Measurements from ENCODE around the gene HOMER3.
A peak's percentile ranks its signal among the peaks of the same experiment; 100 is the strongest.

HOMER3 gene

DNA sequence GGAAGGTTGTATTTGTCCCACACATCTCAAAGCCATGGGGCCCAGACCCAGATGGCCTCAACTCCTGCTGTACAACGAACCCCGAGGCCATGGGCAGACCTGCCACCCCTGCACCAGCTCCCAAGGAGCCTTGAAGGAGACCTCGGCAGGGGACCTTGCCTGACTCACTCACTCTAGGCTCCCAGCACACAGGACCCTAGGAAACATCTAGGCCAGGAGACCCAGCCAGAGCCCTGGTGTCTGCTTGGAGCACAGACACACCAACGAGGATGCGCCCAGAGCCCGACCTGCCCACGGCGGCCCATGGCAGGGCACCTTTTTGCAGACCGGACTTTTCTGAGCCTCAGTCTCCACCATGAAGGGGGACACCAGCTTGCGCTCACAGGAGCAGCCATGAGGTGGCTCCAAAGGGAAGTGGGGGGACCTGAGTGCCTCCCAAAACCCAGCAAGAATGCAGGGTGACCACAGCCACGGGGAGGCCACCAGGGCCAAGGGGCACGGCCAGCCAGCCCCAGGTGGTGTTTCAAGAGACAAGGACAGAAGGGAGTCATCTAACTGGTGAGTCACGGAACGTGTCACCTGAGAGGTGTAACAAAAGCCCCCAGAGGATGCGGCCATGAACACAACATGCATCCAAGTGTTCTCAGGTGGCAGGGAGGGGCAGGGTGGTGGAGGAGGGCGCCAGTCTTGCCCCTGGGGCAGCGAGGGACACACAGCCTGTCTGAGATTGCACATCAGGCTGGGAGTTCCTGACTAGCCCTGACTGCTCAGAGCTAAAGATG, 40.1 kb downstream of the HOMER3 start:
- DNase-seq (ENCODE audit: low spot score), result no peak

DNA sequence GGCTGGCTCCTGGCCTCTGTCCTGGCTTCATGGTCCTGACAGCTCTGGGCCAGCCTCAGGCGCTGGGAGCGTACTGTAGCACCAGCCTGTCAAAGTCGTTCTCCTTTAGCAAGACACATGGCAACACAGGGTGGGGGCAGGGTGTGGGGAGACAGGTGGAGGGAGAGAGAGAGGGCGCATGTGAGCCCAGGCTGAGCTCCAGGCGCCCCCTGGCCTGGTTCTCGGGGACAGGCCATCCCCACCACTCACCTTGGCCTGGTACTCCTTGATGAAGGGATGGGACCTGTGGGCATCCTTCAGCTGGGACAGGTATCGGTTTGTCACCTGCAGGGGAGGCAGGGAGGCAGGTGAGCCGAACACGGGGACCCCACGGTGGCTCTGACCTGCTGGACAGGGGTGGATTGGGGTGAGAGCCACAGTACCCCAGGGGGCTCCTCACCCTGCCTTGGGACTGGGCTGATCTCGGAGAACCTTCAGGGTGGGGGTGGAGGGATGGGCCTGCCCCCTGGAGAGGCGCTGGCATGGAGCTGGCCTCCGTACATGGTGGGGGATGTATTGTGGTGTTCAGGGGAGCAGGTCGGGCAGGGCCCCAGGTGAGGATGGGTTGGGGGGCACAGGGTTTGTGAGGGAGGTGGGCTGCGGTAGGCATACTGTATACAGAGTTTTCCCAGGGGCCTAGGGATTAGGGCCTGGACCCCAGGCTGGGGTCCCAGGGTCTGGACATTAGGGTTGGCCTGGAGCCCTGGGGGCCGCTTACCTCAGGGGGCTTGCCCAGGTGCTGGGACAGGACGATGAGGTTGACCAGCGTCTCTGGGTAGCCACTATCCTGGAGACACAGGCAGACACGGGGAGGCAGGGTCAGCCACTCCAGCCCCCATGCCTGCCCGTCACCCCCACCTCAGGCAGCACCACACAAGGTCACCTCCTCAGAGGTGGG, 41.1 kb downstream of the HOMER3 start:
- DNase-seq (ENCODE audit: low spot score), result peak; percentile 39

DNA sequence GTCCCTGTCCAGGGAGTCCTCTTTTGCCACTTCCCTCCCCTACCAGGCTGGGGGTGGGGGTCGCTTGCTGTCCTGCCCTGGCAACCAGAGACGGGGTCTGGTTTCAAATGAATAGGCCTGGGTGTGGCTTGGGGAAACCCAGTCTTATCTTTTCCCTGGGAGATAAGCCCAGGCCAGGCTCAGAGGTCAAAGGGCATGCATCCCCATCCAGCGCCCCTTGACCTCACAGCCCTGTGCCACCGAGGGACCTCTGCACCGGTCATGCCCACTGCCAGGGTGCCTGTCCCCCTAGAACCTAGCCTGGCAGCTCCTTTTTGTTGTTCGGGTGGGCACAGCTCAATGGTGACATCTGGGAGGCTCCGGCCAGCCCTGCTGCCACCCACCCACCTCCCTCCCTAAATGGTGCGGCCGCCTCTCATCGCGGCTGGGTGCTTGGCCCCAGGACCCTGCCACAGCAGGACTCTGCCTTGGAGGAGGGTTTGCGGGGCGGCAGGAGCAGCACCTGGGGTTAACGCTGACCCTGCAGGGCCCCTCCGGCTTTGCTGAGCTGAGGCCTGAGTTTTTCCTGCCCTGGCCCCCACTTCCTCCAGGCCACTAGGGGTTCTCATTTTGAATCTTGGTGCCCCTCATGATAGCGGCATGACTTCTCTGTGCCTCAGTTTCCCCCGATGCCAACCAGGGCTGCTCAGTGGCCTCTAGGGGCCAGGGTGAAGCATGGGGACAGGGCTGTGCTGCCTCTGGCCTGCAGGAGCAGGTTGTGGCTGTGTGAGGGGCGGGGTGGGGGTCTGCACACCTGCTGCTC, 42.2 kb downstream of the HOMER3 start:
- DNase-seq (ENCODE audit: low spot score), result peak; percentile 62

DNA sequence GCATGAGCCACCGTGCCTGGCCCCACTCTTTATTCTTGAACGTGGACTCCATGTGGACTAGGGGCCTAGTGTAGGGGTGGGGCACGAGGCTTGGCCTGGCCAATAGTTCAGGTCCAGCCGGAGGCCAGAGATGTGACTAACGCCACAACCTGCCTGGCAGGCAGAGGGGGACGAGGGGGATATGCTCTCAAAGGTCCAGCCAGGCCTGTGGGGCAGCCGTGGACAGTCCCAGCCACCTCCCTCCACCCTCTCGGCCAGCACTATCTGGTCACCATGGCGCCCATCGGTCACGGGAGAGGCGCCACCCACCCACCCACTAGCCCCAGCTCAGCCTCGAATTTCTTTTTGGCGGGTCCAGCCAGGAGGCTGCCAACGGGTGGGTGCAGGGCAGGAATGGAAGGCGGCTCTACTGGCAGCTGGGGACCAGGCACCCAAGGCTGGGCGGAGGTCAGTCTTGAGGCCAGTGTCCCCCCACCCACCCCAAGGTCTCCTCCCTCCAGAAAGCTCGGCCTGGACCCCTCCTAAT, 42.9 kb downstream of the HOMER3 start:
- peak; percentile 62 for DNase-seq (ENCODE audit: low spot score)

DNA sequence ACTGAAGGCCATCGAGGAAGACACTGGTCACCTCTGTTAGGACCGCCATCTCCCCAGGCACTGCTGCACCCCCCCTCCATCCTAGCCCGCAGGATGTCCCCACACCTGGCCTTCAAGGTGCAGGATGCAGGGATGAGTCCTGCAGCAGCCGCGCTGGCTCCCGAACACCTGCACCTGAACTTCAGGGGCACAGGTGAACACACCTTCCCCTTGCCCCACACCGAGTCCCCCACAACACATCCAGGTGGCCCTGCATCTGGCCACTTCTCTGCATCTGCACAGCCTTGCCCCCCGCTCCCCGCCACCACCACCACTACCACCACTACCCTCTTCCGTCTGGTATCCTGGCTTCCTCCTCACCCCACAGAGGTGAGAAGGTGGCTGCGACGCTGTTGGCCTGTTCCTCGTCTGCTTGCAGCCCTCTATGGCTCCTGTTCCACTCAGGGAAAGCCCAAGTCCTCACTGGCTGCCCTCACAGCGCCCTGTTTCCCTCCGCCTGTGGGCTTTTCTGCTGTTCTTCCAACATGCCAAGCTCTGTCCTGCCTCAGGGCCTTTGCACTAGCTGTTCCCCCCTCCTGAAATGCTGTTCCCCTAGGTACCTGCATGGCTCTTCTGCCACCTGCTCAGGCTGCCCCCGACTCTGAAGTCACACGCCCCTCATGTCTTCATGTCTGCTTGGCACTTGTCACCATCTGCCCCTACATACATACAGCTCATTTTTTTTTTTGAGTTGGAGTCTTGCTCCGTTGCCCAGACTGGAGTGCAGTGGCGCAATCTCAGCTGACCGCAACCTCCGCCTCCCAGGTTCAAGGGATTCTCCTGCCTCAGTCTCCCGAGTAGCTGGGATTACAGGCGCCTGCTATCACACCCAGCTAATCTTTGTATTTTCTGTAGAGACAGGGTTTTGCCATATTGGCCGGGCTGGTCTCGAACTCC, 43.7 kb downstream of the HOMER3 start:
- no peak for DNase-seq (ENCODE audit: low spot score)

DNA sequence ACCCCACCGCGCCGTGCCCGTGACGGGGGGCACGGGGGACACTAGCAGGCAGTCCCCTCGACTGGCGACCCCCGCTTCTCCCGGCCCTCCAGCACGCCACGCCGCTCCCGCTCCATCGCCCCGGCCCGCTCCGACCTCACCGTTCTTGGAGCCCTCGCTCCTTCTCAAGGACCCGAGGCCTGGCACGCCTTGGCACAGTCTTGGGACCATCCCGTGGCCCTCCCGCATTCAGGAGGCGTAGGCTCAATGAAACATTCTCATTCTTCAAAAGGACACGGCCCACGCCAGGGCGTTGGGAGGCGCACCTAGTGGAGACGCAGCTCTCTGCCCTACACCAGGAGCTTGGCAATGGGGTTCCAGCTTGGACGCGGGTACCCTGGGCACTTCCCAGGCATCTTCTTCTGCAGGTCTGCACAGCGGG, 44.6 kb downstream of the HOMER3 start:
- no peak for DNase-seq (ENCODE audit: low spot score)

DNA sequence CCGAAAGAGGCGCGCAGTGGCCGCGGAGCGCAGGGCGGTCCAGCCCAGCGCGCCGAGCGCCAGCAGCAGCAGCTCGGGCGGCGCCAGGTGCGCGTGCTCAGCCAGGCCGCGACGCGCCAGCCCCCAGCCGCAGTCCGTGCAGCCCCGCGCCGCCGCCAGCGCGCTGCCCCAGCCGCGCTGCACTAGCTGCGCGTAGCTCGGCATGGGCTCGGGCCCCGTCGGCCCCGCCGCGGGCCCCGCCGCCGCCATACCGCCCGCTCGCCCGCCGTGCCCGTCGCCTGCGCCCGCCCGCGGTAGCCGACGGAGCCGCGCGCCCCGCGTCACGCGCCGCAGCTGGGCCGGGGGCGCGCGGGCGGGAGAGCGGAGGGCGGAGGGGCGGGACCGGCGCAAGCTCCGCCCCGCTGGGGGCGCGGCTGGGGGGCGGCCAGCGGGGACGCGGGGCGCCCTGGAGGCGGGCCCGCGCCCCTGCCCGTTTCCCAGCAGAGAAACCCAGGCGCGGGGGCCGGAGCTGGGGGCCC, 45.1 kb downstream of the HOMER3 start, which contains the start of gene CERS1:
CERS1 (minus strand) TSS at position 335 of the 518 bp plus-strand sequence; CDS start at position 249, 86 bp downstream.
- DNase-seq (ENCODE audit: low spot score), result peak; percentile 66

DNA sequence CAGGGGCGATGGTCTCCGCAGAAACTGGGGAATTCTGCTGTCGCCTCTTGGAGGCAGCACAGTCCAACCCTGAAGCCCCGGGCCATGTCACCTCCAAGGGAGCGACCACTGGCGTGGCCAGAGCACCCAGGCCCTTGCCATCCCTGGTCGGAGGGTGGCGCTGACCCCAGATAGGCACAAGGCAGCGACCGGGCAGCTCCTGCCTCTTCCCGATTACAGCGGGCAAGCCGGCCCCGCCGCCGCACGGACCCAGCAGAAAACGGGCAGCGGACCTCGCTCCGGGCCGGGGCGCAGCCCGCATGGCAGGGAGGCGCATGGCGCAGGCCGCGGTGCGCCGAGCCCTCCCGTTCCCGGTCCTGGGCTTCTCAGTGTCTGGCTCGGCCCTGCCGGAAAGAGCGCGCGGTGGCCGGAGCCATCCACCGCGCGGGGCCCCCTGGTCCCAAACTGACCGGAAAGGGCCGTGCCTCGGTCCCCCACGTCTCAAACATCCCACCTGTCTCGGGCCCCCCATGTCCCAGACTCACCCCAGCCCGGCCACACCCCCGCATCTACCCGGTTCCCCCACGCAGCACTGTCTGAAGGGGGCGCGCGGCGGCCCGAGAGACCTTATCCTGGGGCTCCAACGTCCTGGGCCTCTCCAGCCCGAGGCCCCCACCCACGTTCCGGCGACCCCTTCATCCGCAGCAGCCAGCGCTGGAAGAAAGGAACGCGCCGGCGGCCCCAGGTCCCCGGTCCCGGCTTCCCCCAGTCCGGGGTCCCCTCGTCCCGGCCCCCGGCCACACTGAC, 45.8 kb downstream of the HOMER3 start:
- peak; percentile 86 for DNase-seq (ENCODE audit: low spot score)

DNA sequence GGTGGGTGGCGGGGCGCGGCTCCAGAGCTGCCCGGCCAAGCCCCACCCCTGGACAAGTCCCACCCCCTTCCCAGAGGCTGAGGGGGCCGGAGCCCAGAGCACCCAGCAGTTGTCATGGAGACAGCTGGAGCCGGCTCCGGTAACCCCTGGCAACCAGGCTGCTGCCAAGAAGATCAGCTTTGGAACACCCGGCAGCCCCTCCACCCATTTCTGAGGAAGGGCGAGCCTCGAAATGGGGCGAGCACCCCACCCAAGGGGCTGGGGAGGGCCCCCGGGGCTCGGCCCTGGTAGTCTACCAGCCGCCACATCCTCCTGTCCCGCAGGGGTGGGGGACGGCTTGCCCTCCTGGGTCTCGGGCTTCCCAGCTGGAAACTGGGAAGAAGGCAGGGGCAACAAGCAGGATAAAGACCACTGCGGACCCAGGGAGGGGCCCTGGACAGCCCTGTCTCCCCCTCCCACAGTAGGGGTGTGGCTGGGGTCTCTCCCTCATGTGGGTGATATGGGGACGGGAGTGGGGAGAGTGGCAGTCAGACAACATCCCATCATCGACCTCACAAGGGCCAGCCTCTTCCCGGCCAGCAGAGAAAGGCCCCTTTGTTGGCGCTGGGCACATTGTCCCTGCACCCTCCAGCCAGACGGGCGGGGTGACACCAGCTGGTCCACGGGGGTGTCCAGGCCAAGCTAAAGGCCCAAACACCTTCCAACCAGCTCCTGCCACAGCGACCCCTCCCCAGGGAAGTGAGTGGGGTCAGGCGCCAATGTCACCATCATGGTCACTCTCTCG, 46.6 kb downstream of the HOMER3 start:
- peak; percentile 83 for DNase-seq (ENCODE audit: low spot score)

DNA sequence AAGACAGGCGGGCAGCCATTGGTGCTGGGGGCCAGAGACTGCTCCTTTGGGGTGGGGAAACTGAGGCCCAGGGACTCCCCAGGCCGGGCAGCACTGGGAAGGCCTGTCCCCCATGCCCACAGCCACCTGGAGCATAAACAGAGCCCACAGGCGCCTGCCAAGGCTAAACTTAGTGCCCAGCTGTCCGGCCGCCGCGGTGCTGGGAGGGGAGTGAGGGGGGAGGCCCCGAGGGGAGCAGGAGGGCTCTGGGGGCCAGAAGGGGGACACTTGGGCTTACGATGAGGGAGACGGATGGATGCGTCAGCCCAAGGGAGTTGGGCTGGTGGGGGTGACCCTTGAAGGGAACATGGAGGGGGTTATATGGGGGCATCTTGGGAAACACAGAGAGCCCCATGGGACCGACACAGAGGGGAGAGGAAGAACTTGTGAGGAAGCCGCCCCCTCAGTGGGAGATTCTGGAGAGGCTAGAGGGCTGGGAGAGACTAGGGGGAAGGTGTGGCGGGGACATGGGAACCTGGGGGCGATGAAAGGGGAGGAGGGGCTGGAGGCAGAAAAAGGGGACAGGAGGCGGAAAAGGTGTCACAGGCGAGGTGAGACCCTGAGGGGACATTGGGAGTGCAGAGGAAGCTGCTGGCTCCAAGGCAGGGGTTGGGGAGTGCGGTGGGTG, 47.3 kb downstream of the HOMER3 start:
- no peak for DNase-seq (ENCODE audit: low spot score)

DNA sequence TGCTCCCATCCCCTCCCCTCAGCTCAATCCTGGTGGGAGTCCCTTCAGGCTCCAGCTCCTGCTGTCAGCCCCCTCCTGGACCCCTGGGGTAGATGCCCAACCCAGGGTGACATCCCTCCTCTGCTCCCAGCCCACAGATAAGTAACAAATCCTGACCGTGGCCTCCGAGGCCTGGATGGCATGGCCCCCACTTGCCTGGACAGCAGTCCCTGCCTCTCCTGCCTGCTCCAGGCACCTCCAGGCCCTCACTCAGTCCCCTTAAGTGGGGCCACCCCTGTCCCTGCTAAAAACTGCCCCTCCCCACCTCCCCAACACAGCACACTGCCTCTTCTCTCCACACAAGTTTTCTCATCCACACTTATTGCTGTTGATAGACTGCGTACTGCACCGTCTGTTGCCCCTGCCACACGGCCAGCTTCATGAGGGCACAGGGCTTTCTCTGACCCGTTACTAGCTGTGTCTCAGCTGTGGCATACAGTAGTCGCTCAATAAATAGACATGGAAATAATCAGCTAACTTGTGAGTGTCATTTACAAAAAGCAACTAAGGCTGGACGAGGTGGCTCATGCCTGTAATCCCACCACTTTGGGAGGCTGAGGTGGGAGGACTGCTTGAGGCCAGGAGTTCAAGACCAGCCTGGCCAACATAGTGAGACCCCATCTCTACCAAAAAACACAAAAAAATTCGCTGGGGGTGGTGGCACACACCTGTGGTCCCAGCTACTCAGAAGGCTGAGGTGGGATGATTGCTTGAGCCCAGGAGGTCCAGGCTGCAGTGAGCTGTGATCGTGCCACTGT, 50.9 kb downstream of the HOMER3 start:
- no peak for DNase-seq (ENCODE audit: low spot score)

DNA sequence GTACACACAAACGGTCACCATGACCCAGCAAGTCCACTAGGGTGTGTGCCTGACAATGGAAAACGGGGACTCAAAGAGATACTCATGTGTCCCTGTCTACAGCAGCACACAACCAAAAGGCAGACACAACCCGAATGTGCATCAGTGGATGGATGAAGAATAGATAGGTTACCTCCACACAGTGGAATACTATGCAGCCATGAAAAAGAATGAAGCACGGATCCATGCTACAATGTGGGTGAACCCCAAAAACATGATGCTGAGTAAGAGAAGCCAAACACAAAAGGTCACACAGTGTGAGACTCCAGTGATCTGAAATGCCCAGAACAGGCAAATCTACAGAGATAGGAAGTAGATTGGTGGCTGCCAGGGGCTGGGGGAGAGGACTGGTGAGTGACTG, 54.0 kb downstream of the HOMER3 start:
- DNase-seq (ENCODE audit: low spot score), result no peak

DNA sequence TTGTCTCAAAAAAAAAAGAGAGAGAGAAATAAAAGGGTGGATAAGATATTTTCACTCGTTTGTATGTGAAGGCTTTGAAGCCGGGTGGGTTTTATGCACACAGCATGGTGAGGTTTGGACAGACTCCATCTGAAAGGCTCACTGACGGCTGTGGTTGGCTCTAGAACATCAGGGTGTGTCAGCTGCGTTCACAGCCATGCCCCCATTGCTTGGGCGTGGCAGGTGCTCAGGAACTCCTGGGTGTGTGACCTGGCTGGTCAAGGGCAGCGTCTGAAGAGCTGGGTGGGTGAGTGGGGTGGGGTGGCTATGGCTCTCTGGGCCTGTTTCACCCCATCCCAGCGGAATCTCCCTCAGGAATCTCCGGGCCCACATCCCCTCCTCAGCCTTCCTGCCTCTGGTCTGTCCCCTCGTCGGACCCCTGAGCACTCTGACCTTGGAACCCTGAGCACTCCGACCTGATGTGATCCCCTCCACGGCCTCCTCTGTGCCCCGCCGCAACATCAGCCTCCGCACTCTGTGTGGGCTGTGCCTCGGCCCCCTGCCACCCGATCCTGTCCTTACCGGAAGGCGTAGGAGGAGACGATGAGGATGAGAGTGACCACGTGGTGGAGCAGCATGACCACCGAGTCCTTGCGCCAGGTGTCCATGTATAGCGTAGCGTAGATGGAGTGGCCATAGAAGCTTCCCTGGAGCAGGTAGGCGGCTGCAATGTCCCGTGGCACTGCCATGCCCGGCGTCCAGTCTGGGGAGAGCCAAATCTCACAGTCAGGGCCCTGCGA, 57.3 kb downstream of the HOMER3 start:
- DNase-seq (ENCODE audit: low spot score), result no peak

DNA sequence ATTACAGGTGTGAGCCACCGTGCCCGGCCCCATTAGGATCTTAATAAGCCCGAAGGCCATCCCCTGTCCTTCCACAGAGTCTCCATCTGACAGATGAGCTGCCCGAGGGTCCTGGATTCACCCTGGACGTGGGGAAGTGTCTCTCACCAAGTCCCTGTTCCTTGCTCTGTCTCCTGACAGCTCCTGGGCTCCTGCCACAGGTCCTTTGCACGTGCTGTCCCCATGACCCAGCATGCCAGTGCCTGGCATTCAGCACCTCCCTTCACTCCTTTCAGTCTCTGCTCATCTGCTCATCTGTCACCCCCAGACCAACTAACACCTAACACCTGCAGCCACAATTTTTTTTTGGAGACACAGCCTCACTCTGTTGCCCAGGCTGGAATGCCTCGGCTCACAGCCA, 59.5 kb downstream of the HOMER3 start:
- DNase-seq (ENCODE audit: low spot score), result no peak

DNA sequence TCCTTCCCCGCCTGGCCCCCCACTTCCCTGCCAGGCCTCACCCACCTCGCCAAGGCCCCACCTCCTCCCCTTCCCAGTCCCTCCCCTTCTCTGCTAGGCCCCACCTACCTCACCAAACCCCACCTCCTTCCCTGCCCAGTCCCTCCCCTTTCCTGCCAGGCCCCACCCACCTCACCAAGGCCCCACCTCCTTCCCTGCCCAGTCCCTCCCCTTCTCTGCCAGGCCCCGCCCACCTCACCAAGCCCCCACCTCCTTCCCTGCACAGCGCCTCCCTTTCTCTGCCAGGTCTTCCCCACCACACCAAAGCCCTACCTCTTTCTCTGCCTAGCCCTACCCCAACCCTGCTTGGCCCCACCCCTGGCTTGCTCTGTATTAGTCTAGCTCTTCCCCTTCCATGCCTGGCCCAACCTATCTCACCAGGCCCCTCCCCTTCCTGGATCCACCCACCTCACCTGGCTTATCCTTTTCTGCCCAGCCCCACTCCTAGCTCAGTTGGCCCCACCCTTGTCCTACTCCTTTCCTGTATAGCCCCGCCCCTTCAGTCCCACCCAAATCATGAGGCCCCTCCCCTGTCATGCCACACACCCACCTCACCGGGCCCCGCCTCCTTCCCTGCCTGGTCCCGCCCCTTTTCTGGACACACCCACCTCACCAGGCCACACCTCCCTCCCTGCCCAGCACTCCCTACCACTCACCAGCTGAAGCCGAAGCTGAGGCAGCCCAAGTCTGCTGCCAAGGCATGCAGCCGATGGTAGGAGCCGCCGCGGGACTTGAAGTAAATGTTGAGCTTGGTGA, 61.2 kb downstream of the HOMER3 start:
- no peak for DNase-seq (ENCODE audit: low spot score)

All from ecto neural progenitor cell (in vitro differentiated cells).